Measurements from ENCODE around the gene LRRC10B.

DNA sequence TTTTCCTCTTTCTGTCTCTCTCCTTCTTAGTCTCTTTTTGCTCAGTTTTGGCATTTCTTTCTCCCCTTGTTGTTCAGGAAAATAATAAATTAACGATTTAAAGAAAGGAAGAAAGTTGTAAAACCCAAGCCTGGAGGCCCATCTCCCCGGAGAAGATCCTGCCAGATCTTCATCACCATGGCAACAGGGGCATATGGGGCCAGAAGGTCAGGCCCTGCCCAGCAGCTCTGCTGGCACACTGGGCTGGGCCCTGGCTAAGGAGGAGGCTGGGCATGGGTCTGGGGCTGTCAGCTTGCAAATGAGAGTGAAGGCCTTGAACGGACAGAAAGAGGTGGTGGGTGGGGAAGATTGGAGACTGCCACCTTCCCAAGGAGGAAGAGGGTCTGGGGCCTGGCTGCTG lies 2.8 kb downstream of the LRRC10B start:
- no peak for TF ChIP-seq EZH2 (IDR thresholded peaks at IDR 0.05; ENCODE audit: borderline replicate concordance, low read length)
- TF ChIP-seq CTCF (IDR thresholded peaks at IDR 0.05; ENCODE audit: low read length), result no peak
